Mesenchymal stem cell (in vitro differentiated cells and primary cell): Measurements from ENCODE around the gene CRABP1.

Experiments
- DNase-seq: peaks from one replicate; pipeline ENCODE4 v3.0.0-alpha.2; 2013
- H2AFZ ChIP-seq: one replicate; pipeline ENCODE4 v1.6.1; 2013; ENCODE audit warnings: low read depth, mild to moderate bottlenecking, control low read depth, inconsistent platforms, low read length, moderate library complexity
- H2AK5ac ChIP-seq: 2 replicates; pipeline ENCODE4 v1.6.1; 2013; ENCODE audit warnings: low read length, moderate library complexity, mild to moderate bottlenecking, inconsistent platforms; ENCODE audit not compliant: severe bottlenecking
- H2BK120ac ChIP-seq: one replicate; pipeline ENCODE4 v1.6.1; 2013; ENCODE audit warnings: low read depth, mild to moderate bottlenecking, inconsistent platforms, low read length, moderate library complexity
- H2BK12ac ChIP-seq, 2 experiments: one replicate each; pipeline ENCODE4 v1.6.1; 2013; ENCODE audit warnings: inconsistent platforms in 2 of 2, low read length in 2 of 2, mild to moderate bottlenecking in 2 of 2, moderate library complexity in 2 of 2, control low read depth in 1 of 2
- H2BK15ac ChIP-seq: one replicate; pipeline ENCODE4 v1.6.1; 2013; ENCODE audit warnings: mild to moderate bottlenecking, low read depth, inconsistent platforms; ENCODE audit not compliant: poor library complexity, severe bottlenecking
- H2BK5ac ChIP-seq: 2 replicates; pipeline ENCODE4 v1.6.1; 2013; ENCODE audit warnings: low read depth, mild to moderate bottlenecking, low read length, control low read depth, inconsistent platforms; ENCODE audit not compliant: poor library complexity, severe bottlenecking
- H3K14ac ChIP-seq, 2 experiments: one replicate each; pipeline ENCODE4 v1.6.1; 2013; ENCODE audit warnings: inconsistent platforms in 2 of 2, low read length in 2 of 2, control low read depth in 1 of 2, mild to moderate bottlenecking in 1 of 2, moderate library complexity in 1 of 2
- H3K18ac ChIP-seq, 2 experiments: one replicate each; pipeline ENCODE4 v1.6.1; 2013; ENCODE audit warnings: inconsistent platforms in 2 of 2, low read length in 2 of 2, control low read depth in 1 of 2, low read depth in 1 of 2, mild to moderate bottlenecking in 1 of 2
- H3K23ac ChIP-seq, 2 experiments: one replicate each; pipeline ENCODE4 v1.6.1; 2013; ENCODE audit warnings: inconsistent platforms in 2 of 2, low read length in 2 of 2, mild to moderate bottlenecking in 2 of 2, moderate library complexity in 2 of 2, control low read depth in 1 of 2
- H3K27ac ChIP-seq: 2 replicates; pipeline ENCODE4 v1.5.1; 2013; ENCODE audit warnings: mild to moderate bottlenecking, moderate library complexity, low read length, control low read depth, inconsistent platforms; ENCODE audit not compliant: poor library complexity, severe bottlenecking
- H3K27me3 ChIP-seq, 2 experiments: 2 replicates each; pipeline versions ENCODE4 v1.6.1 to v1.7.0; 2013; ENCODE audit warnings: low read length in 2 of 2, mild to moderate bottlenecking in 2 of 2, moderate library complexity in 2 of 2, control low read depth in 1 of 2, inconsistent platforms in 1 of 2; ENCODE audit not compliant: control insufficient read depth in 1 of 2, insufficient read depth in 1 of 2
- H3K36me3 ChIP-seq, 2 experiments: 2 replicates each; pipeline versions ENCODE4 v1.6.1 to v1.7.0; 2013; ENCODE audit warnings: low read length in 2 of 2, control low read depth in 1 of 2, inconsistent platforms in 1 of 2, low read depth in 1 of 2, mild to moderate bottlenecking in 1 of 2; ENCODE audit not compliant: insufficient read depth in 2 of 2, control insufficient read depth in 1 of 2
- H3K4ac ChIP-seq, 2 experiments: one replicate each; pipeline ENCODE4 v1.6.1; 2013; ENCODE audit warnings: inconsistent platforms in 2 of 2, low read length in 2 of 2, mild to moderate bottlenecking in 2 of 2, moderate library complexity in 2 of 2, control low read depth in 1 of 2, low read depth in 1 of 2
- H3K4me1 ChIP-seq: 2 replicates; pipeline ENCODE4 v1.6.1; 2013; ENCODE audit warnings: low read depth, low read length, control low read depth; ENCODE audit not compliant: control insufficient read depth, insufficient read depth
- H3K4me2 ChIP-seq: 2 replicates; pipeline ENCODE4 v1.6.1; 2013; ENCODE audit warnings: low read length, mild to moderate bottlenecking, inconsistent platforms; ENCODE audit not compliant: poor library complexity, severe bottlenecking
- H3K4me3 ChIP-seq, 2 experiments: 2 replicates each; pipeline versions ENCODE4 v1.5.1 to v1.7.0; 2013; ENCODE audit warnings: low read length in 2 of 2, mild to moderate bottlenecking in 2 of 2, control low read depth in 1 of 2, low read depth in 1 of 2; ENCODE audit not compliant: insufficient read depth in 1 of 2
- H3K79me1 ChIP-seq: replicated peaks from 2 replicates; pipeline ENCODE4 v1.6.1; 2013; ENCODE audit warnings: mild to moderate bottlenecking, control low read depth, low read length, inconsistent platforms; ENCODE audit not compliant: poor library complexity, severe bottlenecking
- H3K9ac ChIP-seq: 2 replicates; pipeline ENCODE4 v1.7.0; 2013; ENCODE audit warnings: mild to moderate bottlenecking, low read length, moderate library complexity
- H3K9me3 ChIP-seq: 2 replicates; pipeline ENCODE4 v1.7.0; 2013; ENCODE audit warnings: mild to moderate bottlenecking, low read length; ENCODE audit not compliant: control insufficient read depth
- H4K8ac ChIP-seq: one replicate; pipeline ENCODE4 v1.6.1; 2013; ENCODE audit warnings: inconsistent platforms, mild to moderate bottlenecking, low read length, moderate library complexity
- H4K91ac ChIP-seq: one replicate; pipeline ENCODE4 v1.6.1; 2013; ENCODE audit warnings: mild to moderate bottlenecking, low read length, inconsistent platforms
- WGBS: methylation state at CpG from one replicate; pipeline ENCODE4 v1.1.7; 2013; ENCODE audit warnings: mixed read lengths; 5-methylcytosine and 5-hydroxymethylcytosine counted together

The CRABP1 gene

GRCh38 chr15:78355177-78355576, 15.0 kb downstream of the CRABP1 start:
- Histone ChIP-seq H3K18ac (no peak overlapping the region), H3K9ac (no peak overlapping the region), H2AK5ac (no peak overlapping the region), H2BK15ac (no peak overlapping the region), H2AFZ (no peak overlapping the region), H3K27me3 (peaks cover 2 to 38% of the 10 kb centered on the region in 2 experiments), H2BK12ac (no peak overlapping the region), H3K36me3 (no peaks in the 10 kb centered on the region), H4K91ac (no peak overlapping the region), H4K8ac (no peak overlapping the region), H2BK5ac (no peak overlapping the region), H3K4ac (no peak overlapping the region), H3K9me3 (no peaks in the 10 kb centered on the region), H3K27ac (no peak overlapping the region), H3K4me2 (no peak overlapping the region), H3K23ac (no peak overlapping the region), H2BK120ac (no peak overlapping the region), H3K14ac (no peak overlapping the region), H3K4me3 (no peak overlapping the region), H3K4me1 (peaks cover 2% of the 10 kb centered on the region), H3K79me1 (no peaks in the 10 kb centered on the region)
- DNase-seq, result no peak
- 86% methylated on average over 5 of the region's 8 CpGs for whole genome bisulfite sequencing

- no peak overlapping the region for H3K4me3 ChIP-seq
- H3K27ac ChIP-seq, result no peak overlapping the region
- H4K8ac ChIP-seq, result no peak overlapping the region
- no peak overlapping the region for H3K23ac ChIP-seq
- H3K9me3 ChIP-seq, result no peaks in the 10 kb centered on the region
- H2AK5ac ChIP-seq, result no peak overlapping the region
- no peak overlapping the region for H3K18ac ChIP-seq
- H2BK5ac ChIP-seq, result no peak overlapping the region
- no peak for DNase-seq
- H2BK15ac ChIP-seq, result no peak overlapping the region
- no peaks in the 10 kb centered on the region for H3K36me3 ChIP-seq
- peaks cover 22 to 47% of the 10 kb centered on the region in 2 experiments for H3K27me3 ChIP-seq
- peaks cover 2% of the 10 kb centered on the region for H3K4me1 ChIP-seq
- no peak overlapping the region for H4K91ac ChIP-seq
- H3K14ac ChIP-seq, result no peak overlapping the region
- H3K4me2 ChIP-seq, result no peak overlapping the region
- WGBS, result 82% methylated on average over 3 of the region's 6 CpGs
- H2AFZ ChIP-seq, result no peak overlapping the region
- H3K9ac ChIP-seq, result no peak overlapping the region
- H3K79me1 ChIP-seq, result no peaks in the 10 kb centered on the region
- H3K4ac ChIP-seq, result no peak overlapping the region
- H2BK120ac ChIP-seq, result no peak overlapping the region
- no peak overlapping the region for H2BK12ac ChIP-seq
Observed at GRCh38 chr15:78358102-78358870, 18.1 kb downstream of the CRABP1 start.

- H2BK15ac ChIP-seq, result no peak overlapping the region
- H3K4ac ChIP-seq, result no peak overlapping the region
- no peak overlapping the region for H3K18ac ChIP-seq
- no peak overlapping the region for H3K27ac ChIP-seq
- H2BK120ac ChIP-seq, result no peak overlapping the region
- H3K14ac ChIP-seq, result no peak overlapping the region
- no peak overlapping the region for H3K4me3 ChIP-seq
- H3K36me3 ChIP-seq, result no peaks in the 10 kb centered on the region
- no peak overlapping the region for H4K8ac ChIP-seq
- no peaks in the 10 kb centered on the region for H3K79me1 ChIP-seq
- no peaks in the 10 kb centered on the region for H3K9me3 ChIP-seq
- no peak for DNase-seq
- H2AFZ ChIP-seq, result no peak overlapping the region
- H2BK5ac ChIP-seq, result no peak overlapping the region
- H3K23ac ChIP-seq, result no peak overlapping the region
- H3K27me3 ChIP-seq, result peaks cover 27 to 46% of the 10 kb centered on the region in 2 experiments
- no peak overlapping the region for H3K4me2 ChIP-seq
- no peak overlapping the region for H2AK5ac ChIP-seq
- H3K4me1 ChIP-seq, result peaks cover 2% of the 10 kb centered on the region
- no peak overlapping the region for H4K91ac ChIP-seq
- no peak overlapping the region for H3K9ac ChIP-seq
- no peak overlapping the region for H2BK12ac ChIP-seq
- 17% methylated on average over 1 of the region's 3 CpGs for WGBS
Observed at GRCh38 chr15:78359041-78359808, 19.1 kb downstream of the CRABP1 start.

GRCh38 chr15:78360367-78360801, 20.2 kb downstream of the CRABP1 start:
- no peak overlapping the region for H4K91ac ChIP-seq
- H3K9ac ChIP-seq, result no peak overlapping the region
- H3K4me2 ChIP-seq, result no peak overlapping the region
- peaks cover 28 to 36% of the 10 kb centered on the region in 2 experiments for H3K27me3 ChIP-seq
- peaks cover 2% of the 10 kb centered on the region for H3K4me1 ChIP-seq
- H3K18ac ChIP-seq, result no peak overlapping the region
- H2BK12ac ChIP-seq, result no peak overlapping the region
- H3K9me3 ChIP-seq, result no peaks in the 10 kb centered on the region
- H2BK5ac ChIP-seq, result no peak overlapping the region
- H3K79me1 ChIP-seq, result no peaks in the 10 kb centered on the region
- no peak overlapping the region for H4K8ac ChIP-seq
- H2BK15ac ChIP-seq, result no peak overlapping the region
- no peak overlapping the region for H3K23ac ChIP-seq
- no peak overlapping the region for H2AFZ ChIP-seq
- H3K27ac ChIP-seq, result no peak overlapping the region
- no peak overlapping the region for H3K4ac ChIP-seq
- H3K36me3 ChIP-seq, result no peaks in the 10 kb centered on the region
- H2AK5ac ChIP-seq, result no peak overlapping the region
- no peak overlapping the region for H3K14ac ChIP-seq
- H3K4me3 ChIP-seq, result no peak overlapping the region
- no peak overlapping the region for H2BK120ac ChIP-seq
- 64% methylated on average over 6 of the region's 6 CpGs for WGBS
- no peak for DNase-seq
